Hepatocyte (in vitro differentiated cells): ENCODE results near the gene HMOX1. TPM values are rescaled to one million over a fixed set of nuclear protein-coding genes. Genes with fewer than 3 reads are reported as not detected.

Source experiments
- DNase-seq: peaks from one replicate; pipeline ENCODE4 v3.0.0-alpha.2; 2016; ENCODE audit warnings: low spot score
- H2AFZ ChIP-seq: fragments of 200-600 bp; sonication (generic); 2 replicates; pipeline ENCODE4 v1.6.0; 2016; ENCODE audit warnings: antibody characterized with exemption, mild to moderate bottlenecking
- H3K27ac ChIP-seq: fragments of 200-600 bp; sonication (generic); 2 replicates; pipeline ENCODE4 v1.5.1; 2016; ENCODE audit warnings: mild to moderate bottlenecking
- H3K27me3 ChIP-seq: fragments of 200-600 bp; sonication (generic); 2 replicates; pipeline ENCODE4 v1.6.1; 2016
- H3K36me3 ChIP-seq: fragments of 200-600 bp; sonication (generic); replicated peaks from 2 replicates; pipeline ENCODE4 v1.5.1; 2016; ENCODE audit warnings: low read depth; ENCODE audit not compliant: insufficient read depth
- H3K4me1 ChIP-seq: fragments of 200-600 bp; sonication (generic); 2 replicates; pipeline ENCODE4 v1.5.1; 2016; ENCODE audit warnings: mild to moderate bottlenecking, moderate library complexity; ENCODE audit not compliant: insufficient read depth
- H3K4me2 ChIP-seq: fragments of 200-600 bp; sonication (generic); 2 replicates; pipeline ENCODE4 v1.6.0; 2016
- H3K4me3 ChIP-seq: fragments of 200-600 bp; sonication (generic); 2 replicates; pipeline ENCODE4 v1.5.1; 2016; ENCODE audit warnings: mild to moderate bottlenecking
- H3K79me2 ChIP-seq: fragments of 200-600 bp; sonication (generic); 2 replicates; pipeline ENCODE4 v1.6.0; 2017; ENCODE audit warnings: mild to moderate bottlenecking
- H3K9me2 ChIP-seq: fragments of 200-600 bp; sonication (generic); replicated peaks from 2 replicates; pipeline ENCODE4 v1.6.0; 2017; ENCODE audit warnings: mild to moderate bottlenecking; ENCODE audit not compliant: insufficient read depth
- H3K9me3 ChIP-seq: fragments of 200-600 bp; sonication (generic); 2 replicates; pipeline ENCODE4 v1.5.1; 2016; ENCODE audit warnings: low read depth, mild to moderate bottlenecking
- H4K20me1 ChIP-seq: fragments of 200-600 bp; sonication (generic); 2 replicates; pipeline ENCODE4 v1.6.0; 2016; ENCODE audit warnings: mild to moderate bottlenecking; ENCODE audit not compliant: insufficient read depth, poor library complexity, severe bottlenecking
- CTCF ChIP-seq: fragments of 200-600 bp; sonication (generic); IDR thresholded peaks from 2 replicates; pipeline ENCODE4 v1.5.1; 2016; ENCODE audit warnings: antibody characterized with exemption, mild to moderate bottlenecking; ENCODE audit not compliant: poor library complexity
- EZH2 ChIP-seq: fragments of 200-600 bp; sonication (generic); IDR thresholded peaks from 2 replicates; pipeline ENCODE4 v1.6.1; 2016; ENCODE audit warnings: antibody characterized with exemption, mild to moderate bottlenecking, borderline replicate concordance
- EZH2phosphoT487 ChIP-seq: fragments of 200-600 bp; sonication (generic); IDR thresholded peaks from one replicate; pipeline ENCODE4 v1.6.1; 2018; ENCODE audit warnings: antibody characterized with exemption, mild to moderate bottlenecking, low read depth, moderate library complexity; ENCODE audit not compliant: unreplicated experiment, severe bottlenecking
- WGBS: methylation state at CpG from one replicate; pipeline ENCODE4 v1.1.6; 2016; ENCODE audit warnings: low lambda C conversion rate; ENCODE audit errors: missing lambda C conversion rate; 5-methylcytosine and 5-hydroxymethylcytosine counted together
- polyA plus RNA-seq: library from polyadenylated mRNA; unstranded; fragments of >200 nt; fragmentation: Nextera tagmentation; extraction: Ambion mirVana; gene quantifications from 2 replicates; pipeline ENCODE4 v1.2.1, GENCODE V29; 2016
- total RNA-seq: library from RNA; depleted of rRNA; stranded (reverse); fragments of >200 nt; gene quantifications from 2 replicates; pipeline ENCODE4 v1.2.3, GENCODE V29; 2014

HMOX1 gene
- total and polyA plus RNA-seq, 2 experiments from 2014 or later, result 43.8 to 58.6 TPM

GRCh38 chr22:35406443-35406842 is 25.5 kb downstream of the HMOX1 start:
- H3K79me2 ChIP-seq, result peaks cover under 1% of the 10 kb centered on the region
- H4K20me1 ChIP-seq, result no peaks in the 10 kb centered on the region
- no peak overlapping the region for H3K4me2 ChIP-seq
- no peaks in the 10 kb centered on the region for H3K27me3 ChIP-seq
- no peak for TF ChIP-seq CTCF
- TF ChIP-seq EZH2, result no peak
- no peak for TF ChIP-seq EZH2phosphoT487
- H3K27ac ChIP-seq, result no peak overlapping the region
- H3K36me3 ChIP-seq, result no peaks in the 10 kb centered on the region
- H3K4me3 ChIP-seq, result no peak overlapping the region
- H3K4me1 ChIP-seq, result no peaks in the 10 kb centered on the region
- WGBS, result 96% methylated on average over 13 of the region's 13 CpGs
- H3K9me3 ChIP-seq, result no peaks in the 10 kb centered on the region
- H3K9me2 ChIP-seq, result no peaks in the 10 kb centered on the region
- H2AFZ ChIP-seq, result no peak overlapping the region
- DNase-seq, result no peak

GRCh38 chr22:35407362-35407761 is 26.5 kb downstream of the HMOX1 start:
- H2AFZ ChIP-seq, result no peak overlapping the region
- no peaks in the 10 kb centered on the region for H3K9me3 ChIP-seq
- no peak for TF ChIP-seq CTCF
- TF ChIP-seq EZH2, result no peak
- TF ChIP-seq EZH2phosphoT487, result no peak
- no peaks in the 10 kb centered on the region for H3K4me1 ChIP-seq
- no peaks in the 10 kb centered on the region for H3K79me2 ChIP-seq
- no peak overlapping the region for H3K27ac ChIP-seq
- WGBS, result 77% methylated on average over 5 of the region's 7 CpGs
- no peaks in the 10 kb centered on the region for H3K36me3 ChIP-seq
- no peaks in the 10 kb centered on the region for H3K9me2 ChIP-seq
- no peak for DNase-seq
- no peaks in the 10 kb centered on the region for H3K27me3 ChIP-seq
- H3K4me2 ChIP-seq, result no peak overlapping the region
- no peaks in the 10 kb centered on the region for H4K20me1 ChIP-seq
- no peak overlapping the region for H3K4me3 ChIP-seq

GRCh38 chr22:35409783-35410662 is 29.1 kb downstream of the HMOX1 start:
- TF ChIP-seq CTCF (no peak), EZH2phosphoT487 (no peak), EZH2 (no peak)
- Histone ChIP-seq H3K9me2 (no peaks in the 10 kb centered on the region), H3K27ac (no peak overlapping the region), H3K4me1 (no peaks in the 10 kb centered on the region), H3K27me3 (no peaks in the 10 kb centered on the region), H3K9me3 (no peaks in the 10 kb centered on the region), H3K79me2 (no peaks in the 10 kb centered on the region), H3K4me2 (no peak overlapping the region), H3K36me3 (no peaks in the 10 kb centered on the region), H2AFZ (no peak overlapping the region), H4K20me1 (no peaks in the 10 kb centered on the region), H3K4me3 (no peak overlapping the region)
- 95% methylated on average over 16 of the region's 16 CpGs for WGBS
- no peak for DNase-seq
